Immature natural killer cell (primary cell): ENCODE measurements around the gene KIN. TPM values are rescaled to one million over a fixed set of nuclear protein-coding genes. Genes with fewer than 3 reads are reported as not detected.
"Not testable (repeated sequence)": the region's sequence is repeated elsewhere in the genome, so short reads cannot be mapped to it uniquely, and the experiment has no call there.

Source experiments
- DNase-seq, 3 donors: peaks; one replicate each; pipeline ENCODE4 v3.0.0; 2022; ENCODE audit warnings: mixed read lengths in 1 of 3
- H3K27ac Mint-ChIP-seq, 6 donors: one replicate each; pipeline ENCODE4 v1.8.0; 2020; ENCODE audit warnings: mixed read lengths in 6 of 6, mild to moderate bottlenecking in 5 of 6, inconsistent platforms in 4 of 6, moderate library complexity in 3 of 6
- H3K27me3 Mint-ChIP-seq, 3 donors: one replicate each; pipeline ENCODE4 v1.8.0; 2020 to 2021; ENCODE audit warnings: low read depth in 3 of 3, mild to moderate bottlenecking in 3 of 3, mixed read lengths in 3 of 3, moderate library complexity in 3 of 3, inconsistent platforms in 1 of 3
- H3K36me3 Mint-ChIP-seq, 3 donors: one replicate each; pipeline ENCODE4 v1.8.0; 2020; ENCODE audit warnings: mixed read lengths in 3 of 3, inconsistent platforms in 2 of 3, mild to moderate bottlenecking in 2 of 3
- H3K4me1 Mint-ChIP-seq, 2 donors: one replicate each; pipeline ENCODE4 v1.8.0; 2020; ENCODE audit warnings: inconsistent platforms in 2 of 2, mild to moderate bottlenecking in 2 of 2, mixed read lengths in 2 of 2, moderate library complexity in 1 of 2
- H3K4me3 Mint-ChIP-seq, 5 donors: one replicate each; pipeline ENCODE4 v1.8.0; 2020; ENCODE audit warnings: mild to moderate bottlenecking in 5 of 5, mixed read lengths in 5 of 5, inconsistent platforms in 3 of 5, moderate library complexity in 3 of 5
- H3K9me3 Mint-ChIP-seq, 6 donors: one replicate each; pipeline ENCODE4 v1.8.0; 2020; ENCODE audit warnings: mild to moderate bottlenecking in 6 of 6, mixed read lengths in 6 of 6, inconsistent platforms in 4 of 6, moderate library complexity in 3 of 6
- polyA plus RNA-seq, 3 donors: library from polyadenylated mRNA; unstranded; fragments of 300-500 nt; fragmentation: Illumina TruSeq; gene quantifications; one replicate each; pipeline ENCODE4 v1.2.3, GENCODE V29; 2021

Gene KIN
- polyA plus RNA-seq, 3 donors from 2014 or later = 7.2 to 10.4 (median 8.9) TPM

- Mint-ChIP-seq H3K27ac (no peak overlapping the region), H3K4me3 (no peak overlapping the region), H3K27me3 (peaks cover 0 to 2% (median 0%) of the 10 kb centered on the region in 3 donors), H3K9me3 (no peaks in the 10 kb centered on the region), H3K4me1 (peaks cover 0 to 56% of the 10 kb centered on the region in 2 donors), H3K36me3 (peaks cover 0 to 8% (median 0%) of the 10 kb centered on the region in 3 donors)
- peak in 1 of 3 donors; percentile 1 for DNase-seq
Measured at GRCh38 chr10:7787150-7787856, 490 bp downstream of the KIN start.

- H3K4me1 Mint-ChIP-seq = peaks cover 0 to 47% of the 10 kb centered on the region in 2 donors
- no peak overlapping the region for H3K4me3 Mint-ChIP-seq
- no peak for DNase-seq
- H3K27ac Mint-ChIP-seq = peak overlapping the region in 1 of 6 donors; percentile 31
- H3K9me3 Mint-ChIP-seq = no peaks in the 10 kb centered on the region
- H3K27me3 Mint-ChIP-seq = peaks cover 0 to 2% (median 0%) of the 10 kb centered on the region in 3 donors
- H3K36me3 Mint-ChIP-seq = peaks cover 0 to 8% (median 0%) of the 10 kb centered on the region in 3 donors
Measured at GRCh38 chr10:7786430-7786829, 1.4 kb downstream of the KIN start.

DNA sequence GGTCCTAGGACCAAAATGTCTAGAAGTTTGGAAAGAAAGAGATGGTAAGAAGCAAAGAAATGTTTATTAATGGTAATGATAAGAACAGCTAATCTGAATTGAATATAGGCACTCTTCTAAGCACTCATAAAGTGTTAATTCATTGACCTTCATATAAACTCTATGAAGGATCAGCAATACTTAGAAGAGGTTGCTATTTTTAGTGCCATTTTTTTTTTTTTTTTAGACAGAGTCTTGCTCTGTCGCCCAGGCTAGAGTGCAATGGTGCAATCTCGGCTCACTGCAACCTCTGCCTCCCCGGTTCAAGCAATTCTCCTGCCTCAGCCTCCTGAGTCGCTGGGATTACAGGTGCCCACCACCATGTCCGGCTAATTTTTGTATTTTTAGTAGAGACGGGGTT lies 5.6 kb downstream of the KIN start:
- Mint-ChIP-seq H3K36me3 (peaks cover 15 to 26% (median 22%) of the 10 kb centered on the region in 3 donors), H3K4me1 (peaks cover 12 to 24% of the 10 kb centered on the region in 2 donors)
- H3K27me3 Mint-ChIP-seq, DNase-seq, H3K27ac Mint-ChIP-seq, H3K9me3 Mint-ChIP-seq, H3K4me3 Mint-ChIP-seq: not testable (repeated sequence)

GRCh38 chr10:7776777-7777176 lies 11.0 kb downstream of the KIN start:
- Mint-ChIP-seq H3K27me3 (no peaks in the 10 kb centered on the region), H3K36me3 (peaks cover 23 to 47% (median 38%) of the 10 kb centered on the region in 3 donors)

GRCh38 chr10:7773845-7774801 lies 13.7 kb downstream of the KIN start:
- Mint-ChIP-seq H3K4me3 (no peak overlapping the region), H3K4me1 (no peaks in the 10 kb centered on the region), H3K9me3 (no peaks in the 10 kb centered on the region), H3K27me3 (no peaks in the 10 kb centered on the region), H3K27ac (peak overlapping the region in 1 of 6 donors; percentile 15), H3K36me3 (peaks cover 22 to 46% (median 35%) of the 10 kb centered on the region in 3 donors)
- no peak for DNase-seq

More at GRCh38 chr10:7776777-7777176, 11.0 kb downstream of the KIN start:
- H3K27ac Mint-ChIP-seq = no peak overlapping the region
- H3K4me1 Mint-ChIP-seq = peaks cover 3 to 12% of the 10 kb centered on the region in 2 donors
- no peaks in the 10 kb centered on the region for H3K9me3 Mint-ChIP-seq
- no peak for DNase-seq
- H3K4me3 Mint-ChIP-seq = no peak overlapping the region

DNA sequence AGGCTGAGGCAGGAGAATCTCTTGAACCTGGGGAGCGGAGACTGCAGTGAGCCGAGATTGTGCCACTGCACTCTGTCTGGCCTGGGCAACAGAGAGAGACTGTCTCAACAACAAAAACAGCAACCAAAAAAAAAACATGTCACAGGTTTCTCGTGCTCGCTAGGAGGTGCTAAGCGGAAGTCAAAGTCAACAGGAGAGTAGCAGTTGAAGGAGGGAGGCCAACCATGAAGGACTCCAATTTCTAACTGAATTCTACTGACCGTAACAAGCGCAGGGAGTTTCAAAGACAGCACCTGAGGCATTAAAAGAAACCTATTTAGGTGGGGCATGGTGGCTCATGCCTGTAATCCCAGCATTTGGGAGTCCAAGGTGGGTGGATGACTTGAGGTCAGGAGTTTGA lies 19.4 kb downstream of the KIN start:
- no peak for DNase-seq
- Mint-ChIP-seq H3K9me3 (no peaks in the 10 kb centered on the region), H3K4me3 (no peak overlapping the region), H3K27ac (peak overlapping the region in 1 of 6 donors; percentile 34), H3K4me1 (peaks cover 0 to 2% of the 10 kb centered on the region in 2 donors), H3K27me3 (no peaks in the 10 kb centered on the region), H3K36me3 (peaks cover 30 to 57% (median 35%) of the 10 kb centered on the region in 3 donors)

GRCh38 chr10:7767209-7767608 lies 20.6 kb downstream of the KIN start:
- Mint-ChIP-seq H3K27ac (no peak overlapping the region), H3K4me3 (no peak overlapping the region), H3K9me3 (no peaks in the 10 kb centered on the region), H3K27me3 (no peaks in the 10 kb centered on the region), H3K36me3 (peaks cover 34 to 58% (median 36%) of the 10 kb centered on the region in 3 donors), H3K4me1 (peaks cover 0 to 2% of the 10 kb centered on the region in 2 donors)
- no peak for DNase-seq

GRCh38 chr10:7766241-7766640 lies 21.6 kb downstream of the KIN start:
- peaks cover 36 to 56% (median 38%) of the 10 kb centered on the region in 3 donors for H3K36me3 Mint-ChIP-seq
- H3K4me1 Mint-ChIP-seq = peaks cover 0 to 2% of the 10 kb centered on the region in 2 donors
- no peak overlapping the region for H3K4me3 Mint-ChIP-seq
- DNase-seq = no peak
- no peaks in the 10 kb centered on the region for H3K27me3 Mint-ChIP-seq
- no peaks in the 10 kb centered on the region for H3K9me3 Mint-ChIP-seq
- H3K27ac Mint-ChIP-seq = no peak overlapping the region

GRCh38 chr10:7763929-7764328 lies 23.9 kb downstream of the KIN start:
- Mint-ChIP-seq H3K4me3 (no peak overlapping the region), H3K36me3 (peaks cover 36 to 50% (median 48%) of the 10 kb centered on the region in 3 donors), H3K27ac (peak overlapping the region in 1 of 6 donors; percentile 16), H3K9me3 (no peaks in the 10 kb centered on the region), H3K4me1 (peaks cover 0 to 2% of the 10 kb centered on the region in 2 donors), H3K27me3 (no peaks in the 10 kb centered on the region)
- no peak for DNase-seq

DNA sequence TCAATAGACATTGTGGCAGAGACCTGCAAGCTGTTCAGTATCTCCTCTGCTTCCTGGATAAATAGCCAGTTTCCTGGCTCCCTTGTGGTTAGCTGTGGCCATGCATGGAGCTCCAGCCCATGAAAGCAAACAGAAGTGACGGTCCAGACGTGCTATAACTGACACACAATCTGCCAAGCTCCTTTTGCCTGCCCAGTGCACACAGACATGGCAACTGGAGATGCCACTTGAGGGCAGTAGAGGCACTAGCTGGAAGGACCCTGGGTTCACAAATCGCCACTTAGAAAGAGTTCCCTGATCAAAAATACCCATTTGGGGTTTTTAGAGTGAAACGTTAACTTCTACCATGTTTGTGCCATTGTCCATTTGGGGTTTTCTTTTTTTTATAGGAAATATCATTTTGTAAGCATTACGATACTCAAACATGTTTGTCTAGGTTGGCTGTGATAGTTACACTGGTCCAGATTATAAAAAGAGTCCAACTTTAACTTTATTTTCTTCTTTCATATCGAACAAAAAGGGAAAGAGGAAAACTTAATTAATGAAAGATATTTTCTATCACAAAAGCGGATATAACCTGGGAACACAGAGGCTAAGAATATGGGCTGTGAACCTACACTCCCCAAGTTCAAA lies 31.3 kb downstream of the KIN start:
- no peaks in the 10 kb centered on the region for H3K4me1 Mint-ChIP-seq
- no peak overlapping the region for H3K27ac Mint-ChIP-seq
- H3K9me3 Mint-ChIP-seq = no peaks in the 10 kb centered on the region
- peak in 1 of 3 donors; percentile 3 for DNase-seq
- peaks cover 0 to 2% (median 0%) of the 10 kb centered on the region in 3 donors for H3K27me3 Mint-ChIP-seq
- no peak overlapping the region for H3K4me3 Mint-ChIP-seq
- H3K36me3 Mint-ChIP-seq = peaks cover 33 to 53% (median 40%) of the 10 kb centered on the region in 3 donors

DNA sequence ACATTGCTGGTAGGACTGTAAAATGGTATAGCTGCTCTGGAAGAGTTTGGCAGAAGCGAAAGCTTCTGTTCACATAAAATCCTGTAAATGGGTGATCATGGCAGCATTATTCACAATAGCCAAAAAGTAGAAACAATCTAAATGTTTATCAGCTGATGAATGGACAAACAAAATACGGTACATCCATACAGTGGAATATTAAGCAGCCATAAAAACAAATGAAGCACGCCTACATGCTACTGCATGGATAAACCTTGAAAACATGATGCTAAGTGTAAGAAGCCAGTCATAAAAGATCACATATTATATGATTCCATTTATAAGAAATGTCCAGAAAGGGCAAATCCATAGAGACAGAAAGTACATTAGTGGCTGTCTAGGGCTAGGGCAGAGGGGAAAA lies 32.7 kb downstream of the KIN start:
- H3K36me3 Mint-ChIP-seq = peaks cover 23 to 56% (median 33%) of the 10 kb centered on the region in 3 donors
- no peak for DNase-seq

DNA sequence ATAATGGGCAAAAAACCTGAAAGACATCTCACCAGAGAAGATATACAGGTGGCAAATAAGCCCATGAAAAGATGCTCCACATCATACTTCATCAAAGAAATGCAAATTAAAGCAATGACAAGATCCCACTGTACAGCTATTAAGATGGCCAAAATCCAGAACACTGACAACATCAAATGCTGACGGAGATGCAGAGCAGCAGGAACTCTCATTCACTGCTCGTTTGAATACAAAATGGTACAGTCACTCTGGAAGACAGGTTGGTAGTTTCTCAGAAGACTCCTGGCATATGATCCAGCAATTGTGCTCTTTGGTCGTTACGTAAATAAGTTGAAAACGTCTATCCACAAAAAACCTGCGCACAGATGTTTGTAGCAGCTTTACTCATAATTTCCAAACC lies 35.5 kb downstream of the KIN start:
- no peak overlapping the region for H3K4me3 Mint-ChIP-seq
- DNase-seq = no peak
- H3K36me3 Mint-ChIP-seq = peaks cover 14 to 47% (median 22%) of the 10 kb centered on the region in 3 donors
- peaks cover 0 to 3% (median 2%) of the 10 kb centered on the region in 3 donors for H3K27me3 Mint-ChIP-seq
- no peaks in the 10 kb centered on the region for H3K4me1 Mint-ChIP-seq
- H3K9me3 Mint-ChIP-seq = no peaks in the 10 kb centered on the region
- H3K27ac Mint-ChIP-seq = peak overlapping the region in 1 of 6 donors; percentile 8

More for the DNA sequence above, 32.7 kb downstream of the KIN start:
- no peaks in the 10 kb centered on the region for H3K9me3 Mint-ChIP-seq
- H3K27ac Mint-ChIP-seq = no peak overlapping the region
- H3K27me3 Mint-ChIP-seq = peaks cover 0 to 2% (median 1%) of the 10 kb centered on the region in 3 donors
- H3K4me3 Mint-ChIP-seq = no peak overlapping the region
- no peaks in the 10 kb centered on the region for H3K4me1 Mint-ChIP-seq

GRCh38 chr10:7750222-7750621 lies 37.6 kb downstream of the KIN start:
- peaks cover 12 to 36% (median 19%) of the 10 kb centered on the region in 3 donors for H3K36me3 Mint-ChIP-seq
- no peak overlapping the region for H3K27ac Mint-ChIP-seq
- no peak for DNase-seq
- no peaks in the 10 kb centered on the region for H3K4me1 Mint-ChIP-seq
- peaks cover 0 to 4% (median 3%) of the 10 kb centered on the region in 3 donors for H3K27me3 Mint-ChIP-seq
- no peaks in the 10 kb centered on the region for H3K9me3 Mint-ChIP-seq
- H3K4me3 Mint-ChIP-seq = no peak overlapping the region
